HepG2 (cell line): ENCODE measurements around the gene CHCHD1. TPM values are rescaled to one million over a fixed set of nuclear protein-coding genes. Genes with fewer than 3 reads are reported as not detected.

Source experiments
- ATAC-seq: fragments of 200-7000 bp; cut with Tn5 transposase; 3 replicates; pipeline ENCODE4 v1.9.1; 2020; ENCODE audit warnings: mild to moderate bottlenecking, moderate library complexity
- BruUV-seq: library from RNA; stranded (reverse); fragments of 400-500 nt; replicated peaks from 2 replicates; lab custom pipeline; 2021; lab: Mats Ljungman, UMichigan
- CTCF ChIA-PET: fragments of 300-600 bp; formaldehyde crosslinking; extraction: SDS; loops from one replicate; lab custom pipeline; 2021; ENCODE audit warnings: low total read pairs, inconsistent platforms, low intra/inter-chr PET ratio; lab: Yijun Ruan, JAX
- POLR2A ChIA-PET: fragments of 350-600 bp; sonication (Branson Sonifier 250); formaldehyde crosslinking; loops from one replicate; lab custom pipeline; 2020; ENCODE audit warnings: antibody characterized with exemption, inconsistent platforms; lab: Yijun Ruan, JAX
- DNase-seq: peaks from one replicate; pipeline ENCODE4 v3.0.0-alpha.2; 2015; ENCODE audit warnings: low spot score
- FAIRE-seq: peaks from 3 replicates; lab custom pipeline; 2011; peaks lifted over from hg19 to GRCh38; lab: Jason Lieb, UNC
- H2AFZ ChIP-seq: one replicate; pipeline ENCODE4 v1.6.1; 2011; ENCODE audit warnings: low read length, inconsistent platforms
- H3K27ac ChIP-seq: fragments of 300-600 bp; 3 replicates; pipeline ENCODE4 v1.8.0; 2011; ENCODE audit warnings: mixed run types, mild to moderate bottlenecking, mixed read lengths, low read length, inconsistent platforms; ENCODE audit not compliant: insufficient read depth; ENCODE audit errors: extremely low read length
- H3K27me3 ChIP-seq, 2 experiments: fragments of 200-600 bp in 1 of 2; 2 replicates in 1 of 2; 3 replicates in 1 of 2; pipeline versions ENCODE4 v1.6.0 to v1.8.0; 2011; ENCODE audit warnings: low read length in 2 of 2, mild to moderate bottlenecking in 2 of 2, moderate library complexity in 2 of 2, inconsistent platforms in 1 of 2; ENCODE audit not compliant: insufficient read depth in 2 of 2, control insufficient read depth in 1 of 2
- H3K36me3 ChIP-seq, 2 experiments: fragments of 200-600 bp in 1 of 2; replicated peaks in 1 of 2; 2 replicates in 1 of 2; 3 replicates in 1 of 2; pipeline versions ENCODE4 v1.5.1 to v1.8.0; 2011; ENCODE audit warnings: low read length in 2 of 2, inconsistent platforms in 1 of 2; ENCODE audit not compliant: insufficient read depth in 2 of 2, control insufficient read depth in 1 of 2
- H3K4me1 ChIP-seq: 2 replicates; pipeline ENCODE4 v1.5.1; 2012; ENCODE audit warnings: low read length, inconsistent platforms; ENCODE audit not compliant: insufficient read depth
- H3K4me2 ChIP-seq: 2 replicates; pipeline ENCODE4 v1.6.0; 2011; ENCODE audit warnings: low read depth, low read length, inconsistent platforms
- H3K4me3 ChIP-seq, 3 experiments: fragments of 200-600 bp in 1 of 3; sonication (generic), shearing (Covaris generic) in 1 of 3; replicated peaks in 1 of 3; 2 replicates each; pipeline ENCODE4 v1.5.1; 2011 to 2016; ENCODE audit warnings: low read length in 3 of 3, inconsistent platforms in 2 of 3, low read depth in 2 of 3, mild to moderate bottlenecking in 2 of 3, control low read depth in 1 of 3, mixed read lengths in 1 of 3; ENCODE audit not compliant: insufficient read depth in 1 of 3
- H3K79me2 ChIP-seq: one replicate; pipeline ENCODE4 v1.6.1; 2011; ENCODE audit warnings: low read length, inconsistent platforms; ENCODE audit not compliant: insufficient read depth
- H3K9ac ChIP-seq: 2 replicates; pipeline ENCODE4 v1.6.0; 2011; ENCODE audit warnings: mild to moderate bottlenecking, low read depth, low read length, inconsistent platforms; ENCODE audit not compliant: insufficient read depth
- H3K9me3 ChIP-seq: 2 replicates; pipeline ENCODE4 v1.5.1; 2012; ENCODE audit warnings: mild to moderate bottlenecking, low read length
- H4K20me1 ChIP-seq: 2 replicates; pipeline ENCODE4 v1.6.0; 2011; ENCODE audit warnings: inconsistent platforms, mild to moderate bottlenecking, low read length, moderate library complexity; ENCODE audit not compliant: insufficient read depth
- SYNCRIP ChIP-seq: fragments of 200-400 bp; formaldehyde crosslinking; IDR thresholded peaks from 2 replicates; pipeline ENCODE4 v1.6.1; 2018; ENCODE audit warnings: mild to moderate bottlenecking, low read depth, low read length; ENCODE audit not compliant: insufficient read depth
- TAF1 ChIP-seq: sonication (generic); formaldehyde crosslinking; IDR thresholded peaks from 2 replicates; pipeline ENCODE4 v1.4.0; 2020; ENCODE audit warnings: missing genetic modification reagents
- ZNF780A ChIP-seq: sonication (generic); formaldehyde crosslinking; IDR thresholded peaks from 2 replicates; pipeline ENCODE4 v1.8.0; 2022; ENCODE audit warnings: mild to moderate bottlenecking, missing genetic modification reagents, moderate library complexity
- WGBS: methylation state at CpG from one replicate; pipeline ENCODE4 v1.1.6; 2017; ENCODE audit warnings: low lambda C conversion rate; 5-methylcytosine and 5-hydroxymethylcytosine counted together
- in situ Hi-C: cut with HindIII; loops from 2 replicates; pipeline ENCODE4 v1.10.0; 2017; ENCODE audit warnings: low pct_unique_long_range_greater_than_20kb; ENCODE audit not compliant: extremely low pct_ligation_motif_present
- intact Hi-C: fragments of 100-400 bp; cut with micrococcal nuclease; formaldehyde crosslinking; loops from one replicate; pipeline ENCODE4 v1.10.0; 2022; ENCODE audit not compliant: unreplicated experiment
- polyA plus RNA-seq, 8 experiments: library from polyadenylated mRNA; depleted of rRNA in 3 of 8; stranded (reverse) in 7 of 8; unstranded in 1 of 8; fragments of >200 nt; fragmentation: Illumina TruSeq in 4 of 8; extraction: Trizol in 4 of 8; gene quantifications; 2 replicates each; pipeline versions ENCODE4 v1.2.1 to v1.2.3, GENCODE V29; 2011 to 2016; ENCODE audit warnings: low read depth in 4 of 8, missing spikeins in 1 of 8, mixed read lengths in 1 of 8; ENCODE audit not compliant: insufficient read depth in 1 of 8
- total RNA-seq, 5 experiments: library from RNA; depleted of rRNA; stranded (reverse); fragments of >200 nt; fragmentation: Illumina TruSeq; extraction: Trizol; gene quantifications; 2 replicates each; pipeline ENCODE4 v1.2.3, GENCODE V29; 2016; ENCODE audit warnings: low read depth in 1 of 5
- TF ChIP-seq, protein P1 (sequence below): sonication (generic); formaldehyde crosslinking; conservative IDR thresholded peaks from 2 replicates; pipeline ENCODE4 v1.4.0; 2020; ENCODE audit warnings: mild to moderate bottlenecking, missing genetic modification reagents, moderate library complexity
- TF ChIP-seq, protein P2 (sequence below): sonication (generic); formaldehyde crosslinking; IDR thresholded peaks from 2 replicates; pipeline ENCODE4 v1.4.0; 2020; ENCODE audit warnings: missing genetic modification reagents, borderline replicate concordance
- TF ChIP-seq, protein P3 (sequence below): sonication (generic); formaldehyde crosslinking; IDR thresholded peaks from 2 replicates; pipeline ENCODE4 v1.4.0; 2020; ENCODE audit warnings: missing genetic modification reagents, borderline replicate concordance
- TF ChIP-seq, protein P4 (sequence below): sonication (generic); IDR thresholded peaks from 2 replicates; pipeline ENCODE4 v1.6.1; 2016; ENCODE audit warnings: low read depth, borderline replicate concordance

Gene CHCHD1
- total and polyA plus RNA-seq, 2 of the 13 experiments (the other 11 are each of a cell fraction or from before 2014, with no cell fraction given), result 36.9 to 71.2 TPM

DNA sequence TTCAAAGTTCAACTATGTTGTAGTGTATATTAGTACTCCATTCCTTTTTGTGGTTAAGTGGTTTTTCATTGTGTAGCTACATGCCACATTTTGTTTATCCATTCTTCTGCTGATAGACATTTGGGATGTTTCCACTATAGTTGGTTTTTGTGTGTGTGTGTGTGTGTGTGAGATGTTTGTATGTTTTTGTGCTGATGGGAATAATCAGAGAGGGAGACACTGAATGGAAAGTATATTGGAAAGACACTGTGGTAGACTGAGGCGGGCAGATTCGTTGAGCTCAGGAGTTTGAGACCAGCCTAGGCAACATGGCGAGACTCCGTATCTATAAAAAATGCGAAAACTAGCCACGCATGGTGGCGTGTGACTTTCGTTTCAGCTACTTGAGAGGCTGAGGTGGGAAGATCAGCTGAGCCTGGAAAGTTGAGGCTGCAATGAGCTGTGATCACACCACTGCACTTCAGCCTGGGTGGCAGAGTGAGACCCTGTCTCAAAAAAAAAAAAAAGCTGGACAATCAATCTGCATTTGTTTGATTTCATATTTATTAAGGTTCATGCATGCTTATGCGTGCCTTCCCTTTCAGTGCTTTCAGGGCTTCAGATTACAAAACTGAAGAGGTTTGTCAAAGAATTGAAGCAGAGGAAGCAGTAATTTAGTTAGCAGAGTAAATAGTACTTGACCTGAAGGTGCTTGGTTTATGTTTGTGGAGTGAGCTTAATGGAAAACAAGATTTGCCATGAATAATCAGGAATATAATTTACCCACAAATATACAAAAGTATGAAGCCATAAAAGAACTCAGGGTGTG, 22.9 kb upstream of the CHCHD1 start:
- POLR2A ChIA-PET, result no interaction called here
- no peak for ATAC-seq
- intact Hi-C loops, result no loop called here
- Histone ChIP-seq H3K36me3 (peaks cover 38 to 68% of the 10 kb centered on the region in 2 experiments; a peak in 4 of 5 replicates), H2AFZ (no peak overlapping the region), H3K4me3 (no peak overlapping the region), H3K79me2 (no peaks in the 10 kb centered on the region), H3K9me3 (no peaks in the 10 kb centered on the region), H3K9ac (no peak overlapping the region), H4K20me1 (no peaks in the 10 kb centered on the region), H3K27me3 (no peaks in the 10 kb centered on the region; a peak in 1 of 5 replicates), H3K27ac (no peak overlapping the region), H3K4me1 (0 out of 2 replicates have a peak, but pooled peaks cover 5% of the 10 kb centered on the region), H3K4me2 (no peak overlapping the region)
- BruUV-seq, result no TSS peak
- no peak for DNase-seq
- in situ Hi-C loops, result no loop called here
- TF ChIP-seq, protein P1, sequence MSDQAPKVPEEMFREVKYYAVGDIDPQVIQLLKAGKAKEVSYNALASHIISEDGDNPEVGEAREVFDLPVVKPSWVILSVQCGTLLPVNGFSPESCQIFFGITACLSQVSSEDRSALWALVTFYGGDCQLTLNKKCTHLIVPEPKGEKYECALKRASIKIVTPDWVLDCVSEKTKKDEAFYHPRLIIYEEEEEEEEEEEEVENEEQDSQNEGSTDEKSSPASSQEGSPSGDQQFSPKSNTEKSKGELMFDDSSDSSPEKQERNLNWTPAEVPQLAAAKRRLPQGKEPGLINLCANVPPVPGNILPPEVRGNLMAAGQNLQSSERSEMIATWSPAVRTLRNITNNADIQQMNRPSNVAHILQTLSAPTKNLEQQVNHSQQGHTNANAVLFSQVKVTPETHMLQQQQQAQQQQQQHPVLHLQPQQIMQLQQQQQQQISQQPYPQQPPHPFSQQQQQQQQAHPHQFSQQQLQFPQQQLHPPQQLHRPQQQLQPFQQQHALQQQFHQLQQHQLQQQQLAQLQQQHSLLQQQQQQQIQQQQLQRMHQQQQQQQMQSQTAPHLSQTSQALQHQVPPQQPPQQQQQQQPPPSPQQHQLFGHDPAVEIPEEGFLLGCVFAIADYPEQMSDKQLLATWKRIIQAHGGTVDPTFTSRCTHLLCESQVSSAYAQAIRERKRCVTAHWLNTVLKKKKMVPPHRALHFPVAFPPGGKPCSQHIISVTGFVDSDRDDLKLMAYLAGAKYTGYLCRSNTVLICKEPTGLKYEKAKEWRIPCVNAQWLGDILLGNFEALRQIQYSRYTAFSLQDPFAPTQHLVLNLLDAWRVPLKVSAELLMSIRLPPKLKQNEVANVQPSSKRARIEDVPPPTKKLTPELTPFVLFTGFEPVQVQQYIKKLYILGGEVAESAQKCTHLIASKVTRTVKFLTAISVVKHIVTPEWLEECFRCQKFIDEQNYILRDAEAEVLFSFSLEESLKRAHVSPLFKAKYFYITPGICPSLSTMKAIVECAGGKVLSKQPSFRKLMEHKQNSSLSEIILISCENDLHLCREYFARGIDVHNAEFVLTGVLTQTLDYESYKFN (CRISPR knock-in tag), result no peak
- TF ChIP-seq, protein P2, sequence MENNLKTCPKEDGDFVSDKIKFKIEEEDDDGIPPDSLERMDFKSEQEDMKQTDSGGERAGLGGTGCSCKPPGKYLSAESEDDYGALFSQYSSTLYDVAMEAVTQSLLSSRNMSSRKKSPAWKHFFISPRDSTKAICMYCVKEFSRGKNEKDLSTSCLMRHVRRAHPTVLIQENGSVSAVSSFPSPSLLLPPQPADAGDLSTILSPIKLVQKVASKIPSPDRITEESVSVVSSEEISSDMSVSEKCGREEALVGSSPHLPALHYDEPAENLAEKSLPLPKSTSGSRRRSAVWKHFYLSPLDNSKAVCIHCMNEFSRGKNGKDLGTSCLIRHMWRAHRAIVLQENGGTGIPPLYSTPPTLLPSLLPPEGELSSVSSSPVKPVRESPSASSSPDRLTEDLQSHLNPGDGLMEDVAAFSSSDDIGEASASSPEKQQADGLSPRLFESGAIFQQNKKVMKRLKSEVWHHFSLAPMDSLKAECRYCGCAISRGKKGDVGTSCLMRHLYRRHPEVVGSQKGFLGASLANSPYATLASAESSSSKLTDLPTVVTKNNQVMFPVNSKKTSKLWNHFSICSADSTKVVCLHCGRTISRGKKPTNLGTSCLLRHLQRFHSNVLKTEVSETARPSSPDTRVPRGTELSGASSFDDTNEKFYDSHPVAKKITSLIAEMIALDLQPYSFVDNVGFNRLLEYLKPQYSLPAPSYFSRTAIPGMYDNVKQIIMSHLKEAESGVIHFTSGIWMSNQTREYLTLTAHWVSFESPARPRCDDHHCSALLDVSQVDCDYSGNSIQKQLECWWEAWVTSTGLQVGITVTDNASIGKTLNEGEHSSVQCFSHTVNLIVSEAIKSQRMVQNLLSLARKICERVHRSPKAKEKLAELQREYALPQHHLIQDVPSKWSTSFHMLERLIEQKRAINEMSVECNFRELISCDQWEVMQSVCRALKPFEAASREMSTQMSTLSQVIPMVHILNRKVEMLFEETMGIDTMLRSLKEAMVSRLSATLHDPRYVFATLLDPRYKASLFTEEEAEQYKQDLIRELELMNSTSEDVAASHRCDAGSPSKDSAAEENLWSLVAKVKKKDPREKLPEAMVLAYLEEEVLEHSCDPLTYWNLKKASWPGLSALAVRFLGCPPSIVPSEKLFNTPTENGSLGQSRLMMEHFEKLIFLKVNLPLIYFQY (CRISPR knock-in tag), result no peak
- TF ChIP-seq, protein P3, sequence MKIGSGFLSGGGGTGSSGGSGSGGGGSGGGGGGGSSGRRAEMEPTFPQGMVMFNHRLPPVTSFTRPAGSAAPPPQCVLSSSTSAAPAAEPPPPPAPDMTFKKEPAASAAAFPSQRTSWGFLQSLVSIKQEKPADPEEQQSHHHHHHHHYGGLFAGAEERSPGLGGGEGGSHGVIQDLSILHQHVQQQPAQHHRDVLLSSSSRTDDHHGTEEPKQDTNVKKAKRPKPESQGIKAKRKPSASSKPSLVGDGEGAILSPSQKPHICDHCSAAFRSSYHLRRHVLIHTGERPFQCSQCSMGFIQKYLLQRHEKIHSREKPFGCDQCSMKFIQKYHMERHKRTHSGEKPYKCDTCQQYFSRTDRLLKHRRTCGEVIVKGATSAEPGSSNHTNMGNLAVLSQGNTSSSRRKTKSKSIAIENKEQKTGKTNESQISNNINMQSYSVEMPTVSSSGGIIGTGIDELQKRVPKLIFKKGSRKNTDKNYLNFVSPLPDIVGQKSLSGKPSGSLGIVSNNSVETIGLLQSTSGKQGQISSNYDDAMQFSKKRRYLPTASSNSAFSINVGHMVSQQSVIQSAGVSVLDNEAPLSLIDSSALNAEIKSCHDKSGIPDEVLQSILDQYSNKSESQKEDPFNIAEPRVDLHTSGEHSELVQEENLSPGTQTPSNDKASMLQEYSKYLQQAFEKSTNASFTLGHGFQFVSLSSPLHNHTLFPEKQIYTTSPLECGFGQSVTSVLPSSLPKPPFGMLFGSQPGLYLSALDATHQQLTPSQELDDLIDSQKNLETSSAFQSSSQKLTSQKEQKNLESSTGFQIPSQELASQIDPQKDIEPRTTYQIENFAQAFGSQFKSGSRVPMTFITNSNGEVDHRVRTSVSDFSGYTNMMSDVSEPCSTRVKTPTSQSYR (CRISPR knock-in tag), result no peak
- TF ChIP-seq, protein P4, sequence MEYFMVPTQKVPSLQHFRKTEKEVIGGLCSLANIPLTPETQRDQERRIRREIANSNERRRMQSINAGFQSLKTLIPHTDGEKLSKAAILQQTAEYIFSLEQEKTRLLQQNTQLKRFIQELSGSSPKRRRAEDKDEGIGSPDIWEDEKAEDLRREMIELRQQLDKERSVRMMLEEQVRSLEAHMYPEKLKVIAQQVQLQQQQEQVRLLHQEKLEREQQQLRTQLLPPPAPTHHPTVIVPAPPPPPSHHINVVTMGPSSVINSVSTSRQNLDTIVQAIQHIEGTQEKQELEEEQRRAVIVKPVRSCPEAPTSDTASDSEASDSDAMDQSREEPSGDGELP, result no peak
- TF ChIP-seq ZNF780A (CRISPR knock-in tag) (no peak), TAF1 (CRISPR knock-in tag) (no peak), SYNCRIP (no peak)
- 98% methylated on average over 9 of the region's 9 CpGs for WGBS
- FAIRE-seq, result no peak
- CTCF ChIA-PET, result no interaction called here
